Measurements from ENCODE around the gene SAMD4B.
A peak's percentile ranks its signal among the peaks of the same experiment; 100 is the strongest.

SAMD4B gene

GRCh38 chr19:39410017-39410830 is 68.0 kb downstream of the SAMD4B start:
- peak; percentile 94 for DNase-seq (ENCODE audit: low spot score)
- H3K4me3 ChIP-seq = peak overlapping the region; percentile 97
- peak overlapping the region; percentile 99 to 100 for H3K27ac ChIP-seq
- TF ChIP-seq CTCF (IDR thresholded peaks at IDR 0.05) = no peak

DNA sequence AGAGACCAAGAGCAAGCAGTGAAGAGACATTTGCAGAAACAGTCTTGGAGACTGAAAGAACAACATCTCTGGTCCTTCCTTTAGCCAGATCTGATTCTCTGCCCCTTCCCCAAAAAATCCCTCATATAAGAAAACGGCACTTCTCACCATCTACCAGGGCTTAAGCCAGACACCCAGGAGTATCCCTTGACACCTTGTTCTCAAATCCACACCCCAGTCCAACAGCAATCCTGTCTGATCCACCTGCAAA is 68.5 kb downstream of the SAMD4B start:
- peak overlapping the region; percentile 99 to 100 for H3K27ac ChIP-seq
- TF ChIP-seq CTCF (IDR thresholded peaks at IDR 0.05) = no peak
- DNase-seq (ENCODE audit: low spot score) = no peak
- peak overlapping the region; percentile 97 for H3K4me3 ChIP-seq

GRCh38 chr19:39411081-39411831 is 69.0 kb downstream of the SAMD4B start:
- TF ChIP-seq CTCF (IDR thresholded peaks at IDR 0.05) = no peak
- peak; percentile 92 for DNase-seq (ENCODE audit: low spot score)
- peak overlapping the region; percentile 99 to 100 for H3K27ac ChIP-seq
- peak overlapping the region; percentile 97 for H3K4me3 ChIP-seq

DNA sequence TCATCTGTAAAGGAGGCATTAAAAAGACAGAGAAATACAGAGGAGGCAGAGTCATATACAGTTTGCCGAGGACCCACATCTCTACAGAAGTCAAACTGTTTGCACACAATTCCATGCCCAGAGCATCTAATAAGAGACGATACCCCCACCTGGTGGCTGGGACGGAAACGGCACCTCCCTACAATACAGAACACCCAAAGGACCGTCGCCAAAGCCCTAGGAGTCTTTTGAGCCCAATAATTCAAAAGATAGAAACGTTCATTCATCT is 69.5 kb downstream of the SAMD4B start:
- Histone ChIP-seq H3K4me3 (peak overlapping the region; percentile 97), H3K27ac (peak overlapping the region; percentile 99 to 100)
- peak; percentile 95 for DNase-seq (ENCODE audit: low spot score)
- TF ChIP-seq CTCF (IDR thresholded peaks at IDR 0.05) = peak; percentile 84

DNA sequence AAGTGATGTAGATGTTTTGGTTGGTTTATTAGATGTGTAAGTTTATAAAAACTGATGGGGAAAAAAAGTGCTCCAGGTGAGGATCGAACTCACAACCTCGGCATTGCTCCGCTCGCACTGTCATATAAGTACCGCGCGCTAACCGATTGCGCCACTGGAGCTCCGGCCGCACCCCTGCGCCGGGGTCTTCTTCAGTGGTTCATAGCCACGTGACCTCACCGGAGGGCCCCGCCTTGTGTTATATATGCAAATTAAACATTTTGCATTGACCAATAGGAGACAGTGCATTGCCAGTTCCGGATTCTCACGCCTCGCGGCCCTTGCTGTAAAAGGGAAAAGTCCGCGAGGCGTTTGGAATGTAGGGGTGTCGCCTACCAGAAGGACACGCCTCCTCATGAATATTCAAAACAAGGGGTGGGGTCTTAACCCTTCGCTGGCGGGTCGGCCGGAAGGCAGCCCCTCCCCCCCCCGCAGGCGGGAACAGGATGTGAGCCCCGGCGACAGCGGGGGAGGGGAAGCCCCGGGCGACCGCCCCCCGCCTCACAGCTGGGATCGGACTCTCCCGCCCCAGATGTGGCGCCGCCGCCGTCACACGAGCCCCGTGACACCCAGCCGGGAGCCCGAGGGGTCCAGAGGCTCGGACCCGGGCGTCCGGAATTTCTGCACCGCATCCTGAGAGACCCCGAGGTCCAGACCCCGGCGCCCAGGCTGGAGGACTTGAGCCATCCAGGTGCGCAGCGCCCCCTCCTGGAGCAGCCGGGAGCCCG is 70.1 kb downstream of the SAMD4B start, which contains the start of gene PLEKHG2:
Gene PLEKHG2 (plus strand): TSS at position 570 of the 767 bp plus-strand sequence. CDS start 1,418 bp downstream, outside the sequence.
- Histone ChIP-seq H3K27ac (peak within 1 kb of the TSS; percentile 99 to 100), H3K4me3 (peak within 1 kb of the TSS; percentile 97)
- peak; percentile 99 for DNase-seq (ENCODE audit: low spot score)
- peak; percentile 89 for TF ChIP-seq CTCF (IDR thresholded peaks at IDR 0.05)

GRCh38 chr19:39412867-39413271 is 70.6 kb downstream of the SAMD4B start:
- TF ChIP-seq CTCF (IDR thresholded peaks at IDR 0.05) = peak; percentile 23
- H3K27ac ChIP-seq = peak overlapping the region; percentile 99 to 100
- no peak for DNase-seq (ENCODE audit: low spot score)
- peak overlapping the region; percentile 97 for H3K4me3 ChIP-seq
